T-helper 1 cell (primary cell): Measurements from ENCODE around the gene FAM151B.

Source experiments
- DNase-seq, 5 donors: peaks; one replicate each; pipeline ENCODE4 v3.0.0-alpha.2; 2012 to 2020

FAM151B gene

GRCh38 chr5:80591352-80591751, 103.5 kb downstream of the FAM151B start:
- DNase-seq = no peak

DNA sequence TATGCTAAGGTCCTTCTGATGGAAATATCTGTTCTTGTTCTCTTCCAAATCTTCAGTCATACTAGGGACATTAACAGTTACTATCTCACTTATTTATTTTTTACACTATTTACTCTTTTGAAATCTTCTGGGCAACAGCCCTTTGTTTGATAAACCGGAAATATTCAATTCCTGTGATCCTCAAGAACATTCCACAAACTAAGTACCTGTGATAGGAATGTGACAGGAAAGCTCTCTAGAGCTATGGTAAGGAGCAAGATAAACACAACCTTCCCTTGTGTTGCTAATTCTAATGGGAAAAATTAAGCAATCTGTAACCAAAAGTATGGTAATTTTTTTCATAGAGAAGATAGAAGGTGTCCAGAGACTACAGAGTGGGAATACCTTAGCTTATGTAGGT, 104.2 kb downstream of the FAM151B start:
- DNase-seq = no peak
